GM12874 (cell line): ENCODE results near the gene BRSK2.

Experiments
- TF ChIP-seq, protein P1 (sequence below): IDR thresholded peaks from 2 replicates; pipeline ENCODE4 v1.5.1; 2011; ENCODE audit warnings: low read depth, mild to moderate bottlenecking, control low read depth, low read length, moderate library complexity; ENCODE audit not compliant: insufficient read depth

Gene BRSK2

DNA sequence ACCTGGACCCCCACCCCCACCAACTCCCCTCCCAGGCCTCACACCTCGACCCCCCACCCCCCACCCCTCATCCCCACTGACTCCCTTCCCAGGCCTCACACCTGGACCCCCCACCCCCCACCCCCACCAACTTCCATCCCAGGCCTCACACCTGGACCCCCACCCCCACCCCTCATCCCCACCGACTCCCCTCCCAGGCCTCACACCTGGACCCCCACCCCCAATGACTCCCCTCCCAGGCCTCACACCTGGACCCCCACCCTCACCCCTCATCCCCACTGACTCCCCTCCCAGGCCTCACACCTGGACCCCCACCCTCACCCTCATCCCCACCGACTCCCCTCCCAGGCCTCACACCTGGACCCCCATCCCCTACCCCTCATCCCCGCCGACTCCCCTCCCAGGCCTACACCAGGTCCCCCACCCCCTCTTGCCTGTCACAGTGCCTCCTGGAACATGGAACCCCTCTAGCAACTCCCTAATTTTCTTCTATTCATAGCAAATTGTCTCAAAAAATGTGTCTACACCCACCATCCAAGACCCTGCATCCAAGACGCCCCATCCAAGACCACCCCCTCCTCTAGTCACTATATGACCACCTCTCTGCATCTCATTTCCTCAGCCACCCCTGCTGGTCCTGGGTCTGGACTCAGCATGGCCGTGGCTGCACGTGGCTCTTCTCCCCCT lies 36.9 kb upstream of the BRSK2 start:
- TF ChIP-seq, protein P1, sequence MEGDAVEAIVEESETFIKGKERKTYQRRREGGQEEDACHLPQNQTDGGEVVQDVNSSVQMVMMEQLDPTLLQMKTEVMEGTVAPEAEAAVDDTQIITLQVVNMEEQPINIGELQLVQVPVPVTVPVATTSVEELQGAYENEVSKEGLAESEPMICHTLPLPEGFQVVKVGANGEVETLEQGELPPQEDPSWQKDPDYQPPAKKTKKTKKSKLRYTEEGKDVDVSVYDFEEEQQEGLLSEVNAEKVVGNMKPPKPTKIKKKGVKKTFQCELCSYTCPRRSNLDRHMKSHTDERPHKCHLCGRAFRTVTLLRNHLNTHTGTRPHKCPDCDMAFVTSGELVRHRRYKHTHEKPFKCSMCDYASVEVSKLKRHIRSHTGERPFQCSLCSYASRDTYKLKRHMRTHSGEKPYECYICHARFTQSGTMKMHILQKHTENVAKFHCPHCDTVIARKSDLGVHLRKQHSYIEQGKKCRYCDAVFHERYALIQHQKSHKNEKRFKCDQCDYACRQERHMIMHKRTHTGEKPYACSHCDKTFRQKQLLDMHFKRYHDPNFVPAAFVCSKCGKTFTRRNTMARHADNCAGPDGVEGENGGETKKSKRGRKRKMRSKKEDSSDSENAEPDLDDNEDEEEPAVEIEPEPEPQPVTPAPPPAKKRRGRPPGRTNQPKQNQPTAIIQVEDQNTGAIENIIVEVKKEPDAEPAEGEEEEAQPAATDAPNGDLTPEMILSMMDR = no peak

DNA sequence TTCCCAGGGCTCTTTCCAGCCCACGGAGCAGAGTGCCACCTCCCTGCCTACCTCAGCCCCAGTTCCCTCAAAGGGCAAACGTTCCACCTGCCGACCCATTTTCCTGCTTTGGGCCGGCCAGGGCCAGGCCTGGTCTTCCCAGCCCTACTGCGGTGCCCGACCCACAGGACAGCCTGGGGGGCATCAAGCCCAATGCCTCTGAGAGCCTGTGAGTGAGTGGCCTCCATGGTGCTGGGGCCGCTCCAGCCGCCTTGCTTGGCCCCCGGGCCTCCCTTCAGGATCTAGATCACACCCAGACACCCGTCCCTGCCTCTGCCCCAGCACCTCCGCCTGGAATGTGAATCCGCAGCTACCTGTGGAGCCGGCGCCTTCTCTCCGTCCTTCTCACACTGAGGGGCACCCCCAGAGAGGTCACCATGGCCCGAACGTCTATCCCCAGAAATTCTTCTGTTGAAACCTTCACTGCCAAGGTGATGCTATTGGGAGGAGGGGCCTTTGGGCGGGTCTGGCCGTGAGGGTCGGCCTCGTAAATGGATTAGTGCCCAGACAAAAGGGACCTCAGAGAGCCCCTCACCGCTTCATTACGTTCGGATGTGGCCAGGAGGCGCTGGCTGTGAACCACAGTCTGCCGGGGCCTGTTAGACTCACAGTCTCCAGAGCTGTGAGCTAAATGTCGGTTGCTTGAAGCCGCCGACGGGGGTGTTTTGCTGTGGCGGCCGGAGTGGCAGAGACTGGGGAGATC lies 36.2 kb upstream of the BRSK2 start:
- TF ChIP-seq, protein P1 = no peak

DNA sequence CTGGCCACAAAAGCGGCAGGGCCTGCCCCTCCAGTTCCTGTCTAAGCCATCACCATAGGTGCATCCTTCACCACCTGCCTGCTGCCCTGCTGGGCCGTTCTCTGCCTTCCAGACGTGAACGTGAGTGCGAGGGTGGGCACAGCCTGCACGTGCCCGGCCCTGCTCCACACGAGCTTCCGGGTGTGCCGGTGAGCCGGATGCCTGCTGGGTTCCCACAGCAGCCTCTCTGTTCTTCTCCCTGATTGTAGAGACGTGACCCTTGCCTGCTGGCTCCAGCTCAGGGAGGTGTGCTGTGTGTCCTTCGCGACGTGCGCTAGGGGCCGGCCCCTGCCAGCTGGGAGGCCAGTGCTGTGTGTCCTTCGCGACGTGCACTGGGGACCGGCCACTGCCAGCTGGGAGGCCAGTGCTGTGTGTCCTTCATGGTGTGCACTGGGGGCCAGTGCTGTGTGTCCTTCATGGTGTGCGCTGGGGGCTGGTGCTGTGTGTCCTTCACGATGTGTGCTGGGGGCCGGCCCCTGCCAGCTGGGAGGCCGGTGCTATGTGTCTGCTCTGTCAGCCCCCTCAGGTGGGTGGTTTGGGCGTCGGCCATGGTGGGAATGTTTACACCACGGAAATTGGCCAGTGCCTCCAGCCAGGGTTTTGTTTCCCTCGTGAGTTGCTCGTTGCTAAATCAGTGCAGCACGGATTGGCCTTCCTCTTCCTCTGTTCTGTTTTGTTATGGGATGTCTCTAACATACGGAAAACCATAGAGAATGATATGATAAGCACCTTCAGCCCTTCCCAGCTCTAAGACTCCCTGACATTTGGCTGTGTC lies 35.4 kb upstream of the BRSK2 start:
- TF ChIP-seq, protein P1 = no peak

DNA sequence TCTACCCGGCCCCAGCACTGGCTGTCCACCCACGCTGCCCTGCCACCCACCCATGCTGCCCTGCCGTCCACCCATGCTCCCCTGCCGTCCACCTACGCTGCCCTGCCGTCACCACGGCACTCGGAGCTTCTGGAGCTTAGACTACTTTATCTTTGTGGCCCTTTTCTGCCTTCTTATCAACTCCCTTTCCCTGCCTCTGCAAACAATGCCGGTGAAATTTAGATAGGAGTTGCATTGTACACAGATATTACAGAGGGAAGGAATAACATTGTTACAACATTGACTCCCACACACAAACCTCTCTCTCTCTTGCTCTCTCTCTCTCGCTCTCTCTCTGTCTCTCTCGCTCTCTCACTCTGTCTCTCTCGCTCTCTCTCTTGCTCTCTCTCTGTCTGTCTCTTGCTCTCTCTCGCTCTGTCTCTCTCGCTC lies 33.7 kb upstream of the BRSK2 start:
- TF ChIP-seq, protein P1 = no peak

DNA sequence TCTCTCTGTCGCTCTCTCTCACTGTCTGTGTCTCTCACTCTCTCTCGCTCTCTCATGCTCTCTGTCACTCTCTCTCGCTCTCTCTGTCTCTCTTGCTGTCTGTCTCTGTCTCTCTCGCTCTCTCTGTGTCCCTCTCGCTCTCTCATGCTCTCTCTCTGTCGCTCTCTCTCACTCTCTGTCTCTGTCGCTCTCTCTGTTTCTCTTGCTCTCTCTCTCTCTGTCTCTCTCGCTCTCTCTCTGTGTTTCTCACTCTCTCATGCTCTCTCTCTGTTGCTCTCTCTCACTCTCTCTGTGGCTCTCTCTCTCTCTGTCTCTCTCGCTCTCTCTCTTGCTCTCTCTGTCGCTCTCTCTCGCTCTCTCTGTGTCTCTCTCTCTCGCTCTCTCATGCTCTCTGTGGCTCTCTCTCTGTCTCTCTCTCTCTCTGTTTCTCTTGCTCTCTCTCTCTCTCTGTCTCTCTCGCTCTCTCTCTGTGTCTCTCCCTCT lies 33.2 kb upstream of the BRSK2 start:
- TF ChIP-seq, protein P1 = no peak

DNA sequence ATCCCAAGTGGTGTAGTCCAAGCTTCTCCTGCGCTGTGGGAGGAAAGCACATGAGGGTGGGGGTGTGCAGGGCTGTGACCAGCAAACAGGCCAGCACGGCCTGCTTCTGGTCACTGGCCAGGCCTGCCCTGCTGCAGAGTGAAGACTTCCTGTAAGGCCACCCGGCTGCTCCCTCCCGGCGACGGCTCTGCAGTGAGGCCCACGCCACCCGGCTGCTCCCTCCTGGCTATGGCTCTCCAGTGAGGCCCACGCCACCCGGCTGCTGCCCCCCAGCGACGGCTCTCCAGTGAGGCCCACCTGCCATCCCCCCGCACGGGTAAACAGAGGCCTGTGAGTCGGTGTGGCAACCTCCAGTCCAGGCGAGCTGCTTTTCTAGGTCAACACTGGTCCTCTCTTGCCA lies 31.4 kb upstream of the BRSK2 start:
- TF ChIP-seq, protein P1 = no peak

DNA sequence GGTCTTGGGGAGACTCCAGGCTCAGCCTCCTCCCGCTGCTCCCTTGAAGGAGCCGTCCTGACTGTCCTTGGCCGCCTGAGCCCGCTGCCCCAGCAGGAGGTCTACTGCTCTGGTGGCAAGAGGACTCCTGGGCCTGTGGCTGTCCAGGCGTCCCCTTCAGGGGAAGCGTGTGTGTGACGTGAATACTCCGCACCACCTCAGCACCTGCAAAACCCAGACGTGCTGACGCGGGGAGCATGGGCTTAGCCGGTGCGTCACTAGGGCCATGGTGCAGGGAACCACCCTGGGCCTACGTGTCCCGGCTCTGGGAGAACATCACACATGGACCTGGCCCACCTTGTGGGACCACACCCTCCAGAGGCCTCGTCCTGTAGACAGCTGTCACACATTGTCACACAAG lies 30.2 kb upstream of the BRSK2 start:
- TF ChIP-seq, protein P1 = no peak
